Stimulated activated CD8-positive, alpha-beta memory T cell treated with anti-CD3 and anti-CD28 coated beads, Interleukin-7, amount 100 ng/mL, for 48 hours (primary cell): Measurements from ENCODE around the gene PSME1.

Experiments used
- DNase-seq, 2 donors: peaks; one replicate each; pipeline ENCODE4 v3.0.0-alpha.2; 2020; ENCODE audit warnings: low read depth in 1 of 2; ENCODE audit errors: extremely low read depth in 1 of 2

PSME1 gene

GRCh38 chr14:24167469-24168114, 31.6 kb downstream of the PSME1 start:
- DNase-seq, result no peak

DNA sequence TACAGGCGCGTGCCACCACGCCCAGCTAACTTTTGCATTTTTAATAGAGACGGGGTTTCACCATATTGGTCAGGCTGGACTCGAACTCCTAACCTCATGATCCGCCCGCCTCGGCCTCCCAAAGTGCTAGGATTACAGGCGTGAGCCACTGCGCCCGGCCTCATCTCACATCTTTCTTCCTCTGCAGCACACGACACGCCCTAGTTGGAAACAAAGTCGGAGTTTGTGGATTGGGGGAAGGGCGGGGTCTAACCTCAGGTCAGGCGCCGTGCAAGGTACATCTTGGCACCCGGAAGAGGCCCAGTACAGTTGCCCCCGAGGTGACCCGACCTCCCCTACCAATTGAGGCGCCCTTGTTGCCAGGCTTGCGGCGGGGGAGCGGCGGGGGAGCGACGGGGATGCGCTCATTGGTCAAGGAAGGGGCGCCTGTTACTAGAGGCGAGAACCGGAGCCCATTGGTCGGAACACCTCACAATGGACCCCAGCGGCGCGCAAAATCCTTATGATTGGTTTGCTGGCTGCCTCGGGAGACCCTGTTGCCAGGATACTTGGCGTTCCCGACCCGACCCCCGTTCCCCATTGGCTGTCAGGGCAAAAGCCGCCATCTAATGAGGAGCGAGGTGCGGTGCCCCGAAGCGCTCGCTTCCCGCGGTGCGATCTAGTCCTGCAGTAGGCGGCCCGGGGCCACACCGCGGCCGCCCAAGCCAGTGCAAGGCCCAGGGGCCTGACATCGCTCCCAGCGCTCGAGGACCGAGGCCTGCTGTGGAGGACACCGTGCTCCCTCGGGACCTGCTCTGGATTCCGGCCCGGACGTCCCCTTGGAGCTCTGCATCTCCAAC, 35.6 kb downstream of the PSME1 start, which contains the start of gene REC8:
TSS of gene REC8 (plus strand) at position 659 of the 839 bp plus-strand sequence. CDS start 473 bp downstream, outside the sequence.
- peak; percentile 46 to 79 for DNase-seq

DNA sequence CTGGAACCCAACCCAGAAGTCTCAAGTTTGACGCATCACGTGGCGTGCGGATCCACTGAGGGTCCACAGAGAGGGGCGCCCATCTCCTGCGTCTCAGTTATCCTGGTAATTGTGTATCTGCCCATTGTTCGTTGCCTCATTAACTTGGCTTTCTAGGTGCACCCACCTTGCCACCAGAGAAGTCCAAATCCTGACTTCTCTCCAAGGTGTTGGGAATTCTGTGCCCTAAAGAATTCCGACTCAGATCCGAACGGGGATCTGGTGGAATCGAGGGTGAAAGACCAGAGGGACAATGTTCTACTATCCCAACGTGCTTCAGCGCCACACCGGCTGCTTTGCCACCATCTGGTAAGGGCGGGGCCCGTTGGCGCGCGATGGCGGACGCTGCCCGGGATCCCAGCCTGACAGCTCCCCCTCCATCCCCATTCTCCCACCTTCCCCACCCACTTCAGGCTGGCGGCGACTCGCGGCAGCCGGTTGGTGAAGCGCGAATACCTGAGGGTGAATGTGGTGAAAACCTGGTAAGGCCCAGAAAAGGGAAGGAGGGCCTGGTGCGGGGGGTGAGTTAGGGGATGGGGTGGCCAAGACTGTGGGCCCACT, 36.4 kb downstream of the PSME1 start:
- no peak for DNase-seq

DNA sequence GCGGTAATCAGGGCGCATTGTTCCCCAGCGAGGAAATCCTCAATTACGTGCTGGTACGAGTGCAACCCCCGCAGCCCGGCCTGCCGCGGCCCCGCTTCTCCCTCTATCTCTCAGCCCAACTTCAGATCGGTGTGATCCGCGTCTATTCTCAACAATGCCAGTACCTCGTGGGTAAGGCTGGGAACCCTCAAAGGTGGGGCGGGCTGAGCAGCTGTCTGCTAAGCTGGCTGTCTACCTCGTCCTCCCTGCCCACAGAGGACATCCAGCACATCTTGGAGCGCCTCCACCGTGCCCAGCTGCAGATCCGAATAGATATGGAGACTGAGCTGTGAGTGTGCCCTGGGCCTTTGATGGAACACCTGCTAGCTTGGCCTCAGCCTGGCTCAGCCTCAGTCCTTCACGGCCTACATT, 36.9 kb downstream of the PSME1 start:
- DNase-seq, result no peak

GRCh38 chr14:24176599-24176998, 40.6 kb downstream of the PSME1 start:
- DNase-seq, result no peak

GRCh38 chr14:24177041-24177825, 41.2 kb downstream of the PSME1 start:
- DNase-seq, result no peak

GRCh38 chr14:24177891-24178290, 41.9 kb downstream of the PSME1 start:
- DNase-seq, result no peak

- no peak for DNase-seq
These were observed 42.6 kb downstream of the PSME1 start for GRCh38 chr14:24178399-24179178.

DNA sequence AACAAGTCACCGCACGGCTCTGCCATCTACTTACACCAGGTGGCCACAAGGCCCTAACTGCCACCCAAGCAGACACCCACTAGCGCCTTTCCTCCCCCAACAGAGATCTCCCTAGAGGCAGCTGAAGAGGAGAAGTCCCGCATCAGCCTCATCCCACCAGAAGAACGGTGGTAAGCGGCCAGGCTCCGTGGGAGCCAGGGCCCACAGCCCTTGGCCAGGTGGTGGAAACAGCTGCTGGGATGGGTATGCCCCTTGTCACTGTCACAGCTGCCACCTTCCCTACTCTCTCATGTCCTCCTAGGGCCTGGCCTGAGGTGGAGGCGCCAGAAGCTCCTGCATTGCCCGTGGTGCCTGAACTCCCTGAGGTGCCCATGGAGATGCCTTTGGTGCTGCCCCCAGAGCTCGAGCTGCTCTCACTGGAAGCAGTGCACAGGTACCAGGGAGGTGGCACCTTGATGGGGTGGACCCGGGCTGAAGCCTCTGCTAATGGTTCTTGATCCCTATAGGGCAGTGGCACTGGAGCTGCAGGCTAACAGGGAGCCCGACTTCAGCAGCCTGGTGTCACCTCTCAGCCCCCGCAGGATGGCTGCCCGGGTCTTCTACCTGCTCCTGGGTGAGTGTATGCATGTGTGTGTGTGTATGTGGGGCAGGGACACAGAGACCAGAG, 43.4 kb downstream of the PSME1 start:
- no peak for DNase-seq

DNA sequence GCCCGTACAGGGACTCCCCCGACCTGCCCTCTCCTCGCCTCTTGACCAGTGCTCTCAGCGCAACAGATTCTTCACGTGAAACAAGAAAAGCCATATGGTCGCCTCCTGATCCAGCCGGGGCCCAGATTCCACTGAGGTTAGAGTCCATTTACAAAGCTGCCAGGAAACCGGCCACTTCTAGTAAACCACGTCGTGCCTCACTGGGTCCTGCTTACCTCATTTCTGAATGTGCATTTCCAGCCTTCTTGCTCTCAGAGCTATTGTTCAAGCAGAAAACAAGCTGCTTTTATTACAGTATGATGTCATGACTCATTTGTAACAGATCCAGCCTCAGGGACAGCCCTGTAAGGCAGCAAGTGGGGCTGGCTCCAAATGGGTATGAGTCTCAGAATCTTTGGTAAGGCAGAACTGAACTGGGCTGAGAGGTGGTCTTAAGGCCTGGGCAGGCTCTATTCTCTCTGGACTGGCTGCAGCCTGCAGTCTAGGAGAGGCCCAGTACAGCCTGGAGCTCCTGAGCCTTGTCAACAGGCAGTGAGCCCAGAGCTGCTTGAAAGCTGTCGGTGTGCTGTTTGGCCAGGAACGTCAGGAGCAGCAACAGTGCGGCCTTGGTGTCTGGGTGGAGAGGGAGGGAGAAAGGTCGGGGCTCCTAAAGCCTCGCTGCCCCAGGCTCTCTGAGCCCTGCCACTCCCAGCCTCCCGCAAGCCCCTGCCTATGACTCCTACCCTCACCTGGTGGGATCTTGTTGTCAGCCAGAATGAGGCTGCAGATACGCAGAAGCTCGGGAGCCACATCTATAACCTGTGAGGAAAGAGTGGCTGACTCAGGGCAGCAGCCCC, 44.2 kb downstream of the PSME1 start:
- no peak for DNase-seq

DNA sequence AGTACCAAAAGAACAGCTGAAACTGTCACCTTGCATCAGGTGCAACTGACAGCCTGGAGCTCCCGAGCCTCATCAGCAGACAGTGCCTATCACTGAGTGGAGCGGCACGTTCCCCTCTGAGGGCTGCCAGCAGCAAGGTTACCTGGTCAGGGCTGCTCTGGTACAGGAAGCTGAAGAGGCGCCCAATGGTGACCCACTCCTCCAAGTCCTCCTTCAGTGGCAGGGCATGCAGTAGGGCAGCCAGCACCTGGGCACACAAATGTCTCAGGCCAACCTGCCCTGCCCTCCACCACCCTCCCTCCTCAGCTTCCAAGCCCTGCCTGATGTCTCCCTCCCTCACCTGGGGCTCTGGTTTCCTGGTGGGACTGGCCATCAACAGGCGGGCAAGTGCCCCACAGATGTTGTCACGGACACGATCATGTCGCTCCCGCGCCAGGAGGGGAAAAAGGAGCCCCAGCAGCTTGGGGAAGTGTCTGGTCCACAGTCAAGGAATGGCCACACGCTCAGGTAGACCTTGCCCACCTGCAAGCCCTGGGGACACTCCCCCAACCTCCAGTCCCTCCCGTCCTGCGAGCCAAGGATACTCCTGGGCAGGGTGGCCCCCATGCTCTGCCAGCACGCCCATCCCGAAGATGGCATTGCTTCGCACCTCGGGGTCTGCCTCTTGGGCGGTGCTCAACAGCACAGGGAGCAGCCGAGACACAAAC, 45.5 kb downstream of the PSME1 start:
- no peak for DNase-seq

GRCh38 chr14:24182110-24182882, 46.3 kb downstream of the PSME1 start:
- DNase-seq, result no peak

- DNase-seq, result no peak
These were observed 47.1 kb downstream of the PSME1 start for GRCh38 chr14:24183014-24183481.

- no peak for DNase-seq
These were observed 48.3 kb downstream of the PSME1 start for GRCh38 chr14:24184104-24184970.

DNA sequence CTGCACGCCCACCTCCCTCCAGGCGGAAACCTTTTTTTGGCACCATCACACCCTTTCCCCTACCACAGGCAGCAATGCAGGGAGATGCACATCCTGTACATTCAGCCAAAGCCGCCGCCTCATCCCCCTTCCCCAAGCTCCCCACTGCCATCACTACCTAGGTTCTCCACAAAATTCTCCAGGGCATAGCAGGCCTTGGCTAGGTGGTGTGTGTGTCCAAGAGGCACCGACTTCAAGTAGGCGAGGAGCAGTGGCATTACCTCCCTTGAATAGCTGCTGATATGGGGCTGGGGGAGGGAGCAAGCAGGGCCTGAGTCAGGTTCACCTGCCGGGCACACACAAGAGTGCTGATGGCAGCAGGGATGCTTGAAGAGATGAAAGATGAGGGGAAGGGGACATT, 49.0 kb downstream of the PSME1 start:
- DNase-seq, result no peak

DNA sequence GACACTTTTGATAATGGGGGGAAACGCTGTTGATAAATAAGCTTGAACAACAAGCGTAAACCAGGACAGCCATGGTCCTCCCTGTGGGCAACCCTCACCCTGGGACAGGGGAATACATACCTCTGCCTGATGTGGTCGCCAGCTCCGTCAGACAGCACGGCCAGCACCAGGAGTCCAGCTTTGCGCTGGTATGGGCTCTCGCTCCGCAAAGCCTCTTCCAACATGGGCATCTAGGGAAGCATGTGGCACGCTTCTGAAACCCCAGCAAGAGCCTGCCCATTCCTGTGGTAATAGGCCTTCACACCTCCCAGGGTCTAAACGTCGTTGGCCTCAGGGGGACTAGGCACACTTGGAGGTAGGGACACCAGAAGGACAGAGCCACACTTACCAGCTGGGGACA, 49.7 kb downstream of the PSME1 start:
- no peak for DNase-seq
